MM.1S (cell line): ENCODE results near the gene RHOB.
"Not testable (repeated sequence)": the region's sequence is repeated elsewhere in the genome, so short reads cannot be mapped to it uniquely, and the experiment has no call there.

ENCODE experiments used
- DNase-seq: peaks from one replicate; pipeline ENCODE4 v3.0.0-alpha.2; 2015
- H2AFZ ChIP-seq: fragments of 300-600 bp; sonication (generic); 2 replicates; pipeline ENCODE4 v1.6.0; 2016; ENCODE audit warnings: antibody characterized with exemption, low read length
- H3F3A ChIP-seq: fragments of 300-600 bp; sonication (generic); 2 replicates; pipeline ENCODE4 v1.6.1; 2016; ENCODE audit warnings: mild to moderate bottlenecking, antibody characterized with exemption, low read length, moderate library complexity, mixed read lengths; ENCODE audit not compliant: insufficient read depth
- H3K27ac ChIP-seq: fragments of 300-600 bp; sonication (generic); 2 replicates; pipeline ENCODE4 v1.5.1; 2016; ENCODE audit warnings: mild to moderate bottlenecking, low read length
- H3K27me3 ChIP-seq: fragments of 300-600 bp; sonication (generic); replicated peaks from 2 replicates; pipeline ENCODE4 v1.6.0; 2016; ENCODE audit warnings: low read length; ENCODE audit not compliant: insufficient read depth
- H3K36me3 ChIP-seq: fragments of 300-600 bp; sonication (generic); replicated peaks from 2 replicates; pipeline ENCODE4 v1.6.1; 2016; ENCODE audit warnings: mild to moderate bottlenecking, low read length, mixed read lengths; ENCODE audit not compliant: insufficient read depth
- H3K4me1 ChIP-seq: fragments of 300-600 bp; sonication (generic); 2 replicates; pipeline ENCODE4 v1.6.1; 2016; ENCODE audit warnings: low read length, mixed read lengths
- H3K4me2 ChIP-seq: fragments of 300-600 bp; sonication (generic); 2 replicates; pipeline ENCODE4 v1.6.0; 2016; ENCODE audit warnings: low read depth, low read length
- H3K4me3 ChIP-seq: fragments of 300-600 bp; sonication (generic); 2 replicates; pipeline ENCODE4 v1.5.1; 2016; ENCODE audit warnings: low read length, mixed read lengths
- H3K79me2 ChIP-seq: fragments of 300-600 bp; sonication (generic); 2 replicates; pipeline ENCODE4 v1.6.1; 2016; ENCODE audit warnings: mixed run types, low read length, mixed read lengths
- H3K9ac ChIP-seq: fragments of 300-600 bp; sonication (generic); 2 replicates; pipeline ENCODE4 v1.6.1; 2016; ENCODE audit warnings: low read length, mixed read lengths
- H3K9me2 ChIP-seq: fragments of 300-600 bp; sonication (generic); replicated peaks from 2 replicates; pipeline ENCODE4 v1.6.1; 2016; ENCODE audit warnings: mild to moderate bottlenecking, low read length, mixed read lengths; ENCODE audit not compliant: insufficient read depth
- H3K9me3 ChIP-seq: fragments of 300-600 bp; sonication (generic); replicated peaks from 2 replicates; pipeline ENCODE4 v1.6.1; 2016; ENCODE audit warnings: mild to moderate bottlenecking, low read length, mixed read lengths; ENCODE audit not compliant: insufficient read depth
- H4K20me1 ChIP-seq: fragments of 300-600 bp; sonication (generic); 2 replicates; pipeline ENCODE4 v1.6.1; 2016; ENCODE audit warnings: mild to moderate bottlenecking, low read length, moderate library complexity, mixed read lengths; ENCODE audit not compliant: insufficient read depth
- EZH2 ChIP-seq: fragments of 300-600 bp; sonication (generic); optimal IDR thresholded peaks from 2 replicates; pipeline ENCODE3; 2017; ENCODE audit warnings: low read depth, mild to moderate bottlenecking, antibody characterized with exemption, low read length, mixed read lengths
- EZH2phosphoT487 ChIP-seq: fragments of 300-600 bp; sonication (generic); IDR thresholded peaks from 2 replicates; pipeline ENCODE4 v1.6.1; 2018; ENCODE audit warnings: antibody characterized with exemption, low read length
- TF ChIP-seq, protein P1 (sequence below): fragments of 300-600 bp; sonication (generic); IDR thresholded peaks from 2 replicates; pipeline ENCODE4 v1.5.1; 2016; ENCODE audit warnings: antibody characterized with exemption, low read length, mixed read lengths

RHOB gene

DNA sequence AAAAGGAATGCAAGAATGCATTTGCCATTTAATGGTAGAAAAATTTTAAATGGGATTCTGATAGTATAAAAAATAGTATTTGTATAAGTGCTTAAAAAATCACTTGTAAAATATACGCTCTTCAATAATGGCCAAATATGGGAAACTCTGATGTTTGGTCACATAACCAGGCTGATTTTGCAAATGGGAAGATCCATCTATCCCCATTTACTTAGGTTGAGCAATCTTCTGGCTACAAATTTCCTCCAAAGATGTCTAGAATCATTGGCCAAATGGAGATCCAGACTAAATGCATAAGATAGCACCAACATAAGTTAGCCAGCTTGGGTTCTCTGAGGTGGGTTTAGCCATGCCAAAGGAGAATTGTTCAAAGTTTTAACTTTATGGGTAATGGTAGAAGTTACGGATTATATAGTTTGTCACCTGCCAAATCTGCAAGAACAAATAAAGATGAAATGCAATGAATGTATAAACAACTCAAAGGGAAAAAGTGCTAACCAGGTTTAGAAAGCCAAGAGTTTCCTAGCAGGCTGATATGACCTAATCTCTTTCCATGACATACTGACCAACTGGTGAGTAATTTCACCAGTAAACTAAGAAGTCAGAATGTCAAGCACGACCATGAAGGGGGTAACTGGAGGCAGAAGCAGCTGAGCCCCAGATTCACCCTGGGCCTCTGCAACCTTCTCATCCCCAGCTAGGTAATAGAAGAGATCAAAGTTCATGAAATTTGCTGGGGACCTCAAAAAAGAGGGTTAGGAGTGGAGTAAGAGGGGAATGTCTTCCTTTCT lies 10.0 kb downstream of the RHOB start:
- Histone ChIP-seq H3K9ac (no peak overlapping the region), H3K4me2 (no peak overlapping the region), H3K9me3 (no peaks in the 10 kb centered on the region), H4K20me1 (no peaks in the 10 kb centered on the region), H3K79me2 (no peaks in the 10 kb centered on the region), H3F3A (no peaks in the 10 kb centered on the region), H3K27me3 (no peaks in the 10 kb centered on the region), H3K4me1 (no peaks in the 10 kb centered on the region), H3K4me3 (no peak overlapping the region), H2AFZ (no peak overlapping the region), H3K36me3 (no peaks in the 10 kb centered on the region), H3K27ac (no peak overlapping the region), H3K9me2 (no peaks in the 10 kb centered on the region)
- TF ChIP-seq, protein P1, sequence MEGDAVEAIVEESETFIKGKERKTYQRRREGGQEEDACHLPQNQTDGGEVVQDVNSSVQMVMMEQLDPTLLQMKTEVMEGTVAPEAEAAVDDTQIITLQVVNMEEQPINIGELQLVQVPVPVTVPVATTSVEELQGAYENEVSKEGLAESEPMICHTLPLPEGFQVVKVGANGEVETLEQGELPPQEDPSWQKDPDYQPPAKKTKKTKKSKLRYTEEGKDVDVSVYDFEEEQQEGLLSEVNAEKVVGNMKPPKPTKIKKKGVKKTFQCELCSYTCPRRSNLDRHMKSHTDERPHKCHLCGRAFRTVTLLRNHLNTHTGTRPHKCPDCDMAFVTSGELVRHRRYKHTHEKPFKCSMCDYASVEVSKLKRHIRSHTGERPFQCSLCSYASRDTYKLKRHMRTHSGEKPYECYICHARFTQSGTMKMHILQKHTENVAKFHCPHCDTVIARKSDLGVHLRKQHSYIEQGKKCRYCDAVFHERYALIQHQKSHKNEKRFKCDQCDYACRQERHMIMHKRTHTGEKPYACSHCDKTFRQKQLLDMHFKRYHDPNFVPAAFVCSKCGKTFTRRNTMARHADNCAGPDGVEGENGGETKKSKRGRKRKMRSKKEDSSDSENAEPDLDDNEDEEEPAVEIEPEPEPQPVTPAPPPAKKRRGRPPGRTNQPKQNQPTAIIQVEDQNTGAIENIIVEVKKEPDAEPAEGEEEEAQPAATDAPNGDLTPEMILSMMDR: no peak
- no peak for TF ChIP-seq EZH2
- no peak for TF ChIP-seq EZH2phosphoT487
- no peak for DNase-seq

DNA sequence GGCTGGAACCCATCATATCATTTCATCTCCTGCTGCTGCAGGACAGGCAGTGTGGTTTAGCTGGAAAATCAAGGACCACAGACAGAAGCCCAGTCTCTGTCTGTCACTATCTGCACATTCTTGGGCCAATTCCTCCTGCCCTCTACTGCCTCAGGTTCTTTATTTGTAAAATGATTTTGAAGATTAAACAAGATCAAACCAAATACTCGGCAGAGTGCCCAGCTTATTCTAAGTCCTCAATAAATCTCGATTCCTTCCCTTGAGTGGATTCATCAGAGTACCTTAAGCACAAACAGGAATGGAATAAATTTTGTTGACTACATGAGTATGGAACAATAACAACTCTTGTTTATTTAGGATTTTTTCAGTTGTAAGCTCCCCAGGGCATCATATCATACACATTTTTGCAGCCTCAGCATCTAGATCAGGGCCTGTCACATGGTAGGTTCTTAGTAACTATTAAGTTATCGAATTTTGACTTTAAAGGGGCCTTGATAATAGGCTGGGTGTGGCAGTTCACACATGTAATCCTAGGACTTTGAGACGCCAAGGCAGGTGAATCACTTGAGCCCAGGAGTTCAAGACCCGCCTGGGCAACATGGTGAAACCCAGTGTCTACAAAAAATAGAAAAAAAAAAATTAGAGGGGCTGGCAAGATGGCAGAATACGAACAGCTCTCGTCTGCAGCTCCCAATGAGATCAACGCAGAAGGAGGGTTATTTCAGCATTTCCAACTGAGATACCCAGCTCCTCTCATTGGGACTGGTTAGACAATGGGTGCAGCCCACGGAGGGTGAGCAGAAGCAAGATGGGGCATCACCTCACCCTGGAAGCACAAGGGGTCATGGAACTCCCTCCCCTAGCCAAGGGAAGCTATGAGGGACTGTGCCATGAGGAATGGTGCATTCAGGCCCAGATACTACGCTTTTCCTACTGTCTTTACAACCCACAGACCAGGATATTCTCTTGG lies 11.1 kb downstream of the RHOB start:
- Histone ChIP-seq H3K9me2 (no peaks in the 10 kb centered on the region), H3K9ac (no peak overlapping the region), H3K27me3 (no peaks in the 10 kb centered on the region), H3K4me2 (no peak overlapping the region), H3K4me1 (no peaks in the 10 kb centered on the region), H4K20me1 (no peaks in the 10 kb centered on the region), H3K4me3 (no peak overlapping the region), H3K79me2 (no peaks in the 10 kb centered on the region), H3K9me3 (no peaks in the 10 kb centered on the region), H2AFZ (no peak overlapping the region), H3K36me3 (no peaks in the 10 kb centered on the region), H3K27ac (no peak overlapping the region), H3F3A (no peaks in the 10 kb centered on the region)
- TF ChIP-seq EZH2 (no peak), EZH2phosphoT487 (no peak)
- TF ChIP-seq, protein P1: no peak
- DNase-seq: no peak

DNA sequence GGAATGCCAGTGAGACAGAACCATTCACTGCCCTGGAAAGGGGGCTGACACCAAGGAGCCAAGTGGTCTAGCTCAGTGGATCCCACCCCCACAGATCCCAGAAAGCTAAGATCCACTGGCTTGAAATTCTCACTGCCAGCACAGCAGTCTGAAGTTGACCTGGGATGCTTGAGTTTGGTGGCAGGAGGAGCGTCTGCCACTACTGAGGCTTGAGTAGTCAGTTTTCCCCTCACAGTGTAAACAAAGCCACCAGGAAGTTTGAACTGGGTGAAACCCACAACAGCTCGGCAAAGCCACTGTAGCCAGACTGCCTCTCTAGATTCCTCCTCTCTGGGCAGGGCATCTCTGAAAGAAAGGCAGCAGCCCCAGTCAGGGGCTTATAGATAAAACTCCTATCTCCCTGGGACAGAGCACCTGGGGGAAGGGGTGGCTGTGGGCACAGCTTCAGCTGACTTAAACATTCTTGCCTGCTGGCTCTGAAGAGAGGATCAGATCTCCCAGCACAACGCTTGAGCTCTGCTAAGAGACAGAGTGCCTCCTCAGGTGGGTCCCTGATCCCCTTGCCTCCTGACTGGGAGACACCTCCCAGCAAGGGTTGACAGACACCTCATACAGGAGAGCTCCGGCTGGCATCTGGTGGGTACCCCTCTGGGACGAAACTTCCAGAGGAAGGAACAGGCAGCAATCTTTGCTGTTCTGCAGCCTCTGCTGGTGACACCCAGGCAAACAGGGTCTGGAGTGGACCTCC lies 12.0 kb downstream of the RHOB start:
- H3K4me2 ChIP-seq, H2AFZ ChIP-seq: not testable (repeated sequence)

More for the DNA sequence above, 12.0 kb downstream of the RHOB start:
- H3K79me2 ChIP-seq, H3F3A ChIP-seq, H4K20me1 ChIP-seq, H3K9ac ChIP-seq, H3K9me3 ChIP-seq, H3K9me2 ChIP-seq, H3K27ac ChIP-seq, H3K27me3 ChIP-seq, H3K4me1 ChIP-seq, H3K36me3 ChIP-seq, H3K4me3 ChIP-seq, DNase-seq: not testable (repeated sequence)
